ENCODE data around the gene GNAI3.

Gene GNAI3

GRCh38 chr1:109628540-109629321 is 80.3 kb downstream of the GNAI3 start:
- Histone ChIP-seq H3K36me3 (ENCODE audit: control insufficient read depth, insufficient read depth, low read length, severe bottlenecking) (peaks cover 50% of the 10 kb centered on the region), H3K4me3 (ENCODE audit: low read length) (no peak overlapping the region), H3K4me1 (ENCODE audit: control insufficient read depth, insufficient read depth, low read length) (peaks cover 16% of the 10 kb centered on the region), H3K27me3 (replicated peaks; ENCODE audit: control insufficient read depth, insufficient read depth, low read length) (no peaks in the 10 kb centered on the region), H3K9ac (ENCODE audit: low read length) (no peak overlapping the region), H3K9me3 (ENCODE audit: control insufficient read depth, low read length) (no peaks in the 10 kb centered on the region)
- DNase-seq (ENCODE audit: low read depth) = no peak

GRCh38 chr1:109629372-109630030 is 81.1 kb downstream of the GNAI3 start:
- H3K27me3 ChIP-seq (replicated peaks; ENCODE audit: control insufficient read depth, insufficient read depth, low read length) = no peaks in the 10 kb centered on the region
- H3K36me3 ChIP-seq (ENCODE audit: control insufficient read depth, insufficient read depth, low read length, severe bottlenecking) = peaks cover 50% of the 10 kb centered on the region
- H3K4me3 ChIP-seq (ENCODE audit: low read length) = no peak overlapping the region
- H3K4me1 ChIP-seq (ENCODE audit: control insufficient read depth, insufficient read depth, low read length) = peaks cover 8% of the 10 kb centered on the region
- no peak overlapping the region for H3K9ac ChIP-seq (ENCODE audit: low read length)
- no peaks in the 10 kb centered on the region for H3K9me3 ChIP-seq (ENCODE audit: control insufficient read depth, low read length)
- no peak for DNase-seq (ENCODE audit: low read depth)

GRCh38 chr1:109630081-109630897 is 81.9 kb downstream of the GNAI3 start:
- H3K9ac ChIP-seq (ENCODE audit: low read length) = no peak overlapping the region
- H3K36me3 ChIP-seq (ENCODE audit: control insufficient read depth, insufficient read depth, low read length, severe bottlenecking) = peaks cover 50% of the 10 kb centered on the region
- no peaks in the 10 kb centered on the region for H3K9me3 ChIP-seq (ENCODE audit: control insufficient read depth, low read length)
- H3K4me3 ChIP-seq (ENCODE audit: low read length) = no peak overlapping the region
- DNase-seq (ENCODE audit: low read depth) = peak; percentile 52
- no peaks in the 10 kb centered on the region for H3K27me3 ChIP-seq (replicated peaks; ENCODE audit: control insufficient read depth, insufficient read depth, low read length)
- H3K4me1 ChIP-seq (ENCODE audit: control insufficient read depth, insufficient read depth, low read length) = peaks cover 4% of the 10 kb centered on the region

GRCh38 chr1:109630898-109631512 is 82.6 kb downstream of the GNAI3 start:
- H3K9me3 ChIP-seq (ENCODE audit: control insufficient read depth, low read length) = no peaks in the 10 kb centered on the region
- H3K36me3 ChIP-seq (ENCODE audit: control insufficient read depth, insufficient read depth, low read length, severe bottlenecking) = peaks cover 50% of the 10 kb centered on the region
- H3K9ac ChIP-seq (ENCODE audit: low read length) = no peak overlapping the region
- H3K4me3 ChIP-seq (ENCODE audit: low read length) = no peak overlapping the region
- H3K4me1 ChIP-seq (ENCODE audit: control insufficient read depth, insufficient read depth, low read length) = peaks cover 5% of the 10 kb centered on the region
- DNase-seq (ENCODE audit: low read depth) = no peak
- no peaks in the 10 kb centered on the region for H3K27me3 ChIP-seq (replicated peaks; ENCODE audit: control insufficient read depth, insufficient read depth, low read length)

- Histone ChIP-seq H3K4me3 (ENCODE audit: low read length) (no peak overlapping the region), H3K4me1 (ENCODE audit: control insufficient read depth, insufficient read depth, low read length) (peaks cover 12% of the 10 kb centered on the region), H3K27me3 (replicated peaks; ENCODE audit: control insufficient read depth, insufficient read depth, low read length) (no peaks in the 10 kb centered on the region), H3K36me3 (ENCODE audit: control insufficient read depth, insufficient read depth, low read length, severe bottlenecking) (peaks cover 46% of the 10 kb centered on the region), H3K9ac (ENCODE audit: low read length) (no peak overlapping the region), H3K9me3 (ENCODE audit: control insufficient read depth, low read length) (no peaks in the 10 kb centered on the region)
- DNase-seq (ENCODE audit: low read depth) = no peak
Observed at GRCh38 chr1:109631513-109632505, 83.4 kb downstream of the GNAI3 start.

GRCh38 chr1:109632671-109633346 is 84.4 kb downstream of the GNAI3 start:
- peaks cover 36% of the 10 kb centered on the region for H3K36me3 ChIP-seq (ENCODE audit: control insufficient read depth, insufficient read depth, low read length, severe bottlenecking)
- peaks cover 12% of the 10 kb centered on the region for H3K4me1 ChIP-seq (ENCODE audit: control insufficient read depth, insufficient read depth, low read length)
- no peaks in the 10 kb centered on the region for H3K27me3 ChIP-seq (replicated peaks; ENCODE audit: control insufficient read depth, insufficient read depth, low read length)
- no peaks in the 10 kb centered on the region for H3K9me3 ChIP-seq (ENCODE audit: control insufficient read depth, low read length)
- H3K4me3 ChIP-seq (ENCODE audit: low read length) = no peak overlapping the region
- DNase-seq (ENCODE audit: low read depth) = no peak
- H3K9ac ChIP-seq (ENCODE audit: low read length) = no peak overlapping the region

- peaks cover 12% of the 10 kb centered on the region for H3K4me1 ChIP-seq (ENCODE audit: control insufficient read depth, insufficient read depth, low read length)
- no peak overlapping the region for H3K9ac ChIP-seq (ENCODE audit: low read length)
- no peak for DNase-seq (ENCODE audit: low read depth)
- H3K36me3 ChIP-seq (ENCODE audit: control insufficient read depth, insufficient read depth, low read length, severe bottlenecking) = peaks cover 21% of the 10 kb centered on the region
- H3K4me3 ChIP-seq (ENCODE audit: low read length) = no peak overlapping the region
- H3K27me3 ChIP-seq (replicated peaks; ENCODE audit: control insufficient read depth, insufficient read depth, low read length) = no peaks in the 10 kb centered on the region
- no peaks in the 10 kb centered on the region for H3K9me3 ChIP-seq (ENCODE audit: control insufficient read depth, low read length)
Observed at GRCh38 chr1:109634292-109634691, 85.9 kb downstream of the GNAI3 start.

- Histone ChIP-seq H3K4me1 (ENCODE audit: control insufficient read depth, insufficient read depth, low read length) (peaks cover 12% of the 10 kb centered on the region), H3K9ac (ENCODE audit: low read length) (no peak overlapping the region), H3K27me3 (replicated peaks; ENCODE audit: control insufficient read depth, insufficient read depth, low read length) (no peaks in the 10 kb centered on the region), H3K36me3 (ENCODE audit: control insufficient read depth, insufficient read depth, low read length, severe bottlenecking) (peaks cover 15% of the 10 kb centered on the region), H3K4me3 (ENCODE audit: low read length) (no peak overlapping the region), H3K9me3 (ENCODE audit: control insufficient read depth, low read length) (no peaks in the 10 kb centered on the region)
- no peak for DNase-seq (ENCODE audit: low read depth)
Observed at GRCh38 chr1:109634771-109635750, 86.6 kb downstream of the GNAI3 start.

GRCh38 chr1:109635862-109636200 is 87.4 kb downstream of the GNAI3 start:
- Histone ChIP-seq H3K9me3 (ENCODE audit: control insufficient read depth, low read length) (no peaks in the 10 kb centered on the region), H3K27me3 (replicated peaks; ENCODE audit: control insufficient read depth, insufficient read depth, low read length) (no peaks in the 10 kb centered on the region), H3K4me1 (ENCODE audit: control insufficient read depth, insufficient read depth, low read length) (peaks cover 12% of the 10 kb centered on the region), H3K36me3 (ENCODE audit: control insufficient read depth, insufficient read depth, low read length, severe bottlenecking) (peaks cover 12% of the 10 kb centered on the region), H3K9ac (ENCODE audit: low read length) (no peak overlapping the region), H3K4me3 (ENCODE audit: low read length) (no peak overlapping the region)
- DNase-seq (ENCODE audit: low read depth) = no peak
